SJSA1 (cell line): Measurements from ENCODE around the gene ADM2. TPM values are rescaled to one million over a fixed set of nuclear protein-coding genes. Genes with fewer than 3 reads are reported as not detected.
"Not testable (repeated sequence)": the region's sequence is repeated elsewhere in the genome, so short reads cannot be mapped to it uniquely, and the experiment has no call there.

Source experiments
- DNase-seq, 2 experiments: peaks; one replicate each; pipeline ENCODE4 v3.0.0-alpha.2; 2015 to 2020; ENCODE audit warnings: low spot score in 2 of 2, low read depth in 1 of 2
- H3K27ac ChIP-seq: fragments of 250-450 bp; sonication (Bioruptor Pico); 2 replicates; pipeline ENCODE4 v1.5.1; 2020; ENCODE audit warnings: mild to moderate bottlenecking, moderate library complexity
- H3K27me3 ChIP-seq: fragments of 250-450 bp; sonication (Bioruptor Pico); replicated peaks from 2 replicates; pipeline ENCODE4 v1.5.1; 2020; ENCODE audit warnings: mild to moderate bottlenecking, moderate library complexity
- H3K36me3 ChIP-seq: fragments of 250-450 bp; sonication (Bioruptor Pico); 2 replicates; pipeline ENCODE4 v1.5.1; 2020; ENCODE audit warnings: mild to moderate bottlenecking
- H3K4me1 ChIP-seq: fragments of 250-450 bp; sonication (Bioruptor Pico); replicated peaks from 2 replicates; pipeline ENCODE4 v1.6.1; 2021; ENCODE audit warnings: mild to moderate bottlenecking
- H3K4me3 ChIP-seq: fragments of 250-450 bp; sonication (Bioruptor Pico); 2 replicates; pipeline ENCODE4 v1.5.1; 2020; ENCODE audit warnings: mild to moderate bottlenecking
- H3K9me3 ChIP-seq: fragments of 250-450 bp; sonication (Bioruptor Pico); replicated peaks from 2 replicates; pipeline ENCODE4 v1.5.1; 2020; ENCODE audit warnings: mild to moderate bottlenecking
- total RNA-seq: library from RNA; depleted of rRNA; stranded (reverse); fragments of >200 nt; shearing (Covaris generic); gene quantifications from 2 replicates; pipeline ENCODE4 v1.2.3, GENCODE V29; 2014; rRNA removed

The ADM2 gene
- total RNA-seq, 1 experiment from 2014 or later = 0.05 TPM

DNA sequence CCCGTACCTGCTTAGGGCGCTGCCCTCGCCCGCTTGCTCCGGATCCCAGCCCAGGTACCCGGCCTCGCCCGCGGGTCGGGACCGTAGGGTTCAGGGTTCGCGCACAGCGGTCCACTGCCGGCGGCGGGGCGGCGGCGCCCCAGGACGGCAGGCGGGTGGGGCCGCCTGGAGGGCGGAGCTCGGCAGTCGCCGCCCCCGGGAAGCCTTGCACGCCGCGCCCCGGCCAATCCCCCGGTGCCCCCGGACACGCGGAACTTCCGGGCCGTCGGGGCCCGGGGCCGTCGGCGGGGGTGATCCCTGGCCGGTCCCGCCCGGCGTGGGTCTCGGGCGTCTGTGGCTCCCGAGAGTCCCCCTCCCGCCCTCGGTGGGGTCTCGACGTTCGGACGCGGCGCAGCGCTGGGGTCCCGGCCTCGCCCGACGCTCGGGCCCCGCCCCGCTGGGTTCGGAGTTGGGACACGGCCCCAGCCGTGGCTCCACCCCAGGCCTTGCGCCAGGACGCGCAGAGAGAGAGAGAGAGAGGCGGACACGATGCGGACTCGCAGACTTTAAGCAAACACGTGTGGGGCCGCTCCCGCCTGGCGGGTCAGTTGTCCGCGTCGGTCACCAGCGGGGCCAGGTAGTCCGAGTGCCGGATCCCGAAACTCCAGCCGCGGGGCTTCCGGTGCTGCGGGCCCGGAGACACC, 48.7 kb downstream of the ADM2 start, which contains the start of gene TYMP:
Gene TYMP (minus strand): TSS at position 116 of the 683 bp plus-strand sequence. CDS start 303 bp downstream, outside the sequence.
- peak in 1 of 2 experiments; percentile 65 for DNase-seq
- peak within 1 kb of the TSS; percentile 41 for H3K4me3 ChIP-seq
- peaks cover 18% of the 10 kb centered on the region for H3K9me3 ChIP-seq
- no peak within 1 kb of the TSS for H3K27ac ChIP-seq
- H3K36me3 ChIP-seq = peaks cover 6% of the 10 kb centered on the region; the same call in 1 of the 2 replicates
- peaks cover 45% of the 10 kb centered on the region for H3K4me1 ChIP-seq
- peaks cover 30% of the 10 kb centered on the region for H3K27me3 ChIP-seq

DNA sequence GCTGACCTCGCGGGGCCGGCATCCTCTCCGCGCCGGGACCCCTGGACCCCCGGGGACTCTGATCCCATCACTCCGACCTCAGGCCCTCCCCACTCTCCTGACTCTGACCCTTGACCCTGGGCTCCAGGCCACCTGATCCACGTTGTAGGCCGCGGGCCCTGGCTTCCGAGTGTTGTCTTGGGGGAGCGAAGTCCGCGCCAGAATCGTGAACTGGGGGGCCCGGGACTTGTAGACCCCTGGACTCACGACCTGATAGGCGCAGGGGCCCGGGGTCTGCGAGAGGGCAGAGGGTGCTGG, 49.2 kb downstream of the ADM2 start:
- DNase-seq = peak in 1 of 2 experiments; percentile 28
- Histone ChIP-seq H3K4me3 (peak overlapping the region; percentile 41), H3K27me3 (peaks cover 30% of the 10 kb centered on the region), H3K36me3 (0 out of 2 replicates have a peak, but pooled peaks cover 3% of the 10 kb centered on the region), H3K9me3 (peaks cover 18% of the 10 kb centered on the region), H3K27ac (no peak overlapping the region), H3K4me1 (peaks cover 42% of the 10 kb centered on the region)

DNA sequence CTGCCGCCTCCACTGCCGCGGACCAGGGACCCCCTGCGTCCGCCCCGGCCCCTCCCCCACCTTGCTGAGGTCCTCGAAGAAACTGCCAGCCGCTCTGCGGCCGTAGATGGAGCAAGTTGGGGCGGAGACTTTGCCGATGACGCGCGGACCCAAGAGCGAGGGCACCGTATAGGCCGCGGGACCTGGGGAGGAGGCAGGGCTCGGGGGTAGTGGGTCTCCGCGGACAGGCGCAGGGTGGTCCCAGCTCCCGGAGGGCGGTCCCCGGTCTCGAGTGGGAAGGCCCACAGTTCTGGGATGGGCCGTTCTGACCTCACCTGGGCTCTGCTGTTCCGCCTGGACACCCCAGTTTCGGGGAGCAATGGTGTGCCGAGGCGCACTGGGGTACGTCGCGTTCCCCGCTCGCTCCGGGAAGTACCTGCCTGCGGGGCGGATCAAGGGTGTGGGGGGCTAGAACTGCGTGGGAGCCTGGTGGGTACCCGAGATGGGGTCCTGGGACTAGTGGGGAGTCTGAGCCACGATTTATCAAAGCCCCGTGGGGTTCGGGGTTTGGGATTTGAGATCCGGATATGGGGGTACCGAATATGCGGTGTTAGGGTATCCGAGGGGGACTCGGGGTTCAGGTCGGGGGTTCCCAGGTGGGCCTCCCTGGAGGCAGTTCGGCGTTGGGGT, 49.7 kb downstream of the ADM2 start:
- H3K27me3 ChIP-seq = peaks cover 30% of the 10 kb centered on the region
- 0 out of 2 replicates have a peak, but pooled peaks cover 2% of the 10 kb centered on the region for H3K36me3 ChIP-seq
- H3K4me3 ChIP-seq = peak overlapping the region; percentile 41
- peaks cover 42% of the 10 kb centered on the region for H3K4me1 ChIP-seq
- peak; percentile 36 to 74 for DNase-seq
- H3K9me3 ChIP-seq = peaks cover 18% of the 10 kb centered on the region
- H3K27ac ChIP-seq = no peak overlapping the region

DNA sequence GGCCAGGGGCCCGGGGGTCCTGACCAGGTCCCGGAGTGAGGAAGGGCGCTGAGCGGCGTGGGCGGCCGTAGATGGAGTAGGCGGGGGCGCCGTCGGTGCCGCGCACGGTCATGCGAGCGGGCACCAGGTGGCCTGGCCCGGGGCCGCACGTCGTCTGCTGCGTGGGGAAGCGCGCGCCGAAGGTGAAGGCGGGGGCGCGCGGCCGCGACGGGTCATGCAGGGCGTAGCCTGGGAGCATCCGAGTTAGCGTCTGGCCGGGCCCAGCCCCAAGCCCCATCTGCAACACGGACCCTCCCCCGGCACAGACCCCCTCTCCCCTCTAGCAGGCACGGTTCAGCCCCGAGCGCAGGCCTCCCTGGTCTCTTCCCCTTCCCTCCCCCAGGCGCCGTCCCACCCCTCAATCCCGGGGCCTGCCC, 50.2 kb downstream of the ADM2 start:
- Histone ChIP-seq H3K4me1 (peaks cover 36% of the 10 kb centered on the region), H3K36me3 (no peaks in the 10 kb centered on the region), H3K4me3 (peak overlapping the region; percentile 41), H3K27me3 (peaks cover 30% of the 10 kb centered on the region), H3K27ac (no peak overlapping the region), H3K9me3 (peaks cover 18% of the 10 kb centered on the region)
- no peak for DNase-seq

DNA sequence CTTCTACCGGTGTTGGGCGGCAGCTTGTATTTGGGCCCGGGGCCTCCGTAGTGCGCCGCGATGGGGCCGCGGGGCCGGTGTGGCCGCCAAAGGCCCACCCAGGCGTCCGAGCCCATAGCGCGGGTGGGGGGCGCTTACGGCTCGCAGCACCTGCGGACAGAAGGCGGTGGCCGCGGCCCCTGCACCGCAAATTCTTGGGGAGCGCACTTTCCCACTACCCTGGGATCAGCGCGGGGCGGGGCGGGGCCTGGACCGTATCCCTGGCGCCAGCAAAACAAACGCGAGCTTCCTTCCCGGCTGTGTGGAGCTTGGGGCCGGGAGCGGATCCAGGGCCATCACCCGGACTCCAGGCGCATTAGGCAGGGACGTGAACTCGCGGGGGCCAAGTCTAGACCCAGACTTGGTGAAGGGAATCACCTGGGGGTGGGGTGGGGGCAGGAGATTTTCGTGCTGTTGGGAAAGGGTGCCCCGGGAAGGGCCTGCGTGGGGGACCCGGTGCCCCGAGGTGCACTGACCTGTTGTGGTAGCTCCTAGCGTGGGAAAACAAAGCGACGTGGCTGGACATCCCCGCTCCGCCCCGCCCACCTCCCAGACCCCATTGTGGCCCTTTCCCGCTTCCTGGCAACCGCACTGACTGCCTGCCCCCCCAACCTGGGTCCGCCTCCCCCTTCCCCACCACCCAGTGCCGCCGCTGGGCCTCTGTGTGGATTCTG, 50.8 kb downstream of the ADM2 start:
- no peak overlapping the region for H3K27ac ChIP-seq
- no peaks in the 10 kb centered on the region for H3K36me3 ChIP-seq
- peak; percentile 37 to 69 for DNase-seq
- H3K4me1 ChIP-seq = peaks cover 32% of the 10 kb centered on the region
- peaks cover 18% of the 10 kb centered on the region for H3K9me3 ChIP-seq
- H3K4me3 ChIP-seq = peak overlapping the region; percentile 41
- peaks cover 30% of the 10 kb centered on the region for H3K27me3 ChIP-seq

DNA sequence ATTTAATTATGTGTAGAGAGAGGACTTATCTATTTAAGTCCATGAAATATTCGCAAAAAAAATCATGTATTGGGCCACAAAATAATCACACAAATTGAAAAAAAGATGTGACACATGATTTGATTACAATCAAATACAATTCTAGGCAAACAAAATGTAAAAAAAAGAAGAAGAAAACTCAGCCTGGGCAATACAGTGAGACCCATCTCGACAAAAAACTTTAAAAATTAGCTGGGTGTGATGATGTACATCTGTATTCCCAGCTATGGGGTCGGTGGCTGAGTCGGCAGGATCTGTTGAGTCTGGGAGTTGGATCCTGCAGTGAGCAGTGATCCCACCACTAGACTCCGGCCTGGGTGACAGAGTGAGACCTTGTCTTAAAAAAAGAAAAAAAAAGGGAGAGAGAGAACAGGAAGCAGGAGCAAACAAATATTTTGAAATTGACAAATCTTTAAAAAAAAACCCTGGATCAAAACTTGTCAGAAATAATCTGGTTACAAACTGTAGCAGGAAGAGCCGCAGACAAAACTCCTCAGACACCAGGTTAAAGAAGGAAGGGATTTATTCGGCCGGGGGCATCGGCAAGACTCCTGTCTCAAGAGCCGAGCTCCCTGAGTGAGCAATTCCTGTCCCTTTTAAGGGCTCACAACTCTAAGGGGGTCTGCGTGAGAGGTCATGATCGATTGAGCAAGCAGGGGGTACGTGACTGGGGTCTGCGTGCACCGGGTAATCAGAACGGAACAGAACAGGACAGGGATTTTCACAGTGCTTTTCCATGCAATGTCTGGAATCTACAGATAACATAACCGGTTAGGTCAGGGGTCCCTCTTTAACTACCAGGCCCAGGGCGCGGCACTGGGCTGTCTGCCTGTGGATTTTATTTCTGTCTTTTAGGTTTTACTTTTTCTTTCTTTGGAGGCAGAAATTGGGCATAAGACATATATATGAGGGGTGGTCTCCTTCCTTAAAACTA, 51.8 kb downstream of the ADM2 start:
- Histone ChIP-seq H3K9me3 (peaks cover 18% of the 10 kb centered on the region), H3K4me3 (no peak overlapping the region), H3K36me3 (no peaks in the 10 kb centered on the region), H3K27ac (no peak overlapping the region), H3K4me1 (peaks cover 32% of the 10 kb centered on the region), H3K27me3 (peaks cover 30% of the 10 kb centered on the region)
- no peak for DNase-seq

DNA sequence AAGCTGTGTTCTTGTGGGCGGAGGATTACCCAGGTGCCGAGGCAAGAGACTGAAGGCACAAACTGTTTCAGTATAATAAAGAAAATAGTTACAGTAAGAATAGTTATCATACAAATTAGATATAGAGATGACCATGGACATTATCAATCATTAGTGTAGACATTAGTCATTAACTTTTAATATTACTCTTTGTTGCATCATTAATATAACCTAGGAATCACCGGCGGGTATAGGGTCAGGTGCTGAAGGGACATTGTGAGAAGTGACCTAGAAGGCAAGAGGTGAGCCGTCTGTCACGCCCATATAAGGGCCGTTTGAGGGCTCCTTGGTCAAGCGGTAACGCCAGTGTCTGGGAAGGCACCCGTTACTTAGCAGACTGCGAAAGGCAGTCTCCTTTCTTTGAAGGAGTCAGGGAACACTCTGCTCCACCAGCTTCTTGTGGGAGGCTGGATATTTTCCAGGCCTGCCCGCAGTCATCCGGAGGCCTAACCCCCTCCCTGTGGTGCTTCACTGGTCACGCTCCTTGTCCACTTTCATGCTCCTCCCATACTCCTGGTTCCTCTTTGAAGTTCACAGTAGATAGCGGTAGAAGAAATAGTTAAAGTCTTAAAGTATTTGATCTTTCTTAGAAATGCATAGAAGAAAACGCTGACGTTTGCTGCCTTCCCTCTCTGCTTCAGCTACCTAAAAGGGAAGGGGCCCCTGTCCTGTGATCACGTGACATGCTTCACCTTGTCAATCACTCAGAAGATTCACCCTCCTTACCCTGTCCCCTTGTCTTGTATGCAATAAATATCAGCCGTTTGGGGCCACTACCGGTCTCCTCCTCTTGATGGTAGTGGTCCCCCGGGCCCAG, 52.7 kb downstream of the ADM2 start:
- DNase-seq = not testable (repeated sequence)

DNA sequence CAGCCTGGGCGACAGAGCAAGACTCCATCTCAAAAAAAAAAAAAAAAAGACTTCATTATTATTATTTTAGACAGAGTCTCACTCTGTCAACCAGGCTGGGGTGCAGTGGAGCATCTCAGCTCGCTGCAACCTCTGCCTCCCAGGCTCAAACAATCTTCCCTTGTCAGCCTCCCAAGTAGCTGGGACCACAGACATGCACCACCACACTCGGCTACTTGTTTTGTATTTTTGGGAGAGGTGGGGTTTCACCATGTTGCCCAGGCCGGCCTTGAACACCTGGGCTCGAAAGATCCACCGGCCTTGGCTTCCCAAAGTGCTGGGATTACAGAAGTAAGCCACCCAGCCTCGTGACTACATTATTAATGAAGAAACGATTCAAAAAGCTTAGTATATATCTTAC, 53.8 kb downstream of the ADM2 start:
- Histone ChIP-seq H3K4me1 (peaks cover 34% of the 10 kb centered on the region), H3K4me3 (no peak overlapping the region), H3K9me3 (peaks cover 9% of the 10 kb centered on the region), H3K36me3 (no peaks in the 10 kb centered on the region), H3K27me3 (peaks cover 24% of the 10 kb centered on the region), H3K27ac (no peak overlapping the region)
- DNase-seq = no peak

More for the DNA sequence above, 52.7 kb downstream of the ADM2 start:
- peaks cover 34% of the 10 kb centered on the region for H3K4me1 ChIP-seq
- peaks cover 30% of the 10 kb centered on the region for H3K27me3 ChIP-seq
- H3K27ac ChIP-seq, H3K4me3 ChIP-seq, H3K36me3 ChIP-seq: not testable (repeated sequence)
- peaks cover 18% of the 10 kb centered on the region for H3K9me3 ChIP-seq

Other genes with a start within 250 kb of the ADM2 start
- 17.4 and 25.0 TPM in 2 replicates for gene TUBGCP6, start 236.5 kb upstream of the ADM2 start, total RNA-seq
- 15.4 and 30.4 TPM in 2 replicates for gene HDAC10, start 230.3 kb upstream of the ADM2 start, total RNA-seq
- gene MAPK12, start 219.9 kb upstream of the ADM2 start, total RNA-seq = 1.9 and 4.8 TPM in 2 replicates
- 1.3 and 2.2 TPM in 2 replicates for gene MAPK11, start 211.2 kb upstream of the ADM2 start, total RNA-seq
- gene PLXNB2, start 173.9 kb upstream of the ADM2 start, total RNA-seq = 45.9 and 61.7 TPM in 2 replicates
- 0.06 and 0.47 TPM in 2 replicates for gene DENND6B, start 154.5 kb upstream of the ADM2 start, total RNA-seq
- gene PPP6R2, start 138.2 kb upstream of the ADM2 start, total RNA-seq = 62.1 and 69.7 TPM in 2 replicates
- 77.0 and 87.9 TPM in 2 replicates for gene SBF1, start 6.5 kb upstream of the ADM2 start, total RNA-seq
- not detected in 2 replicates for gene MIOX, start 5.3 kb downstream of the ADM2 start, total RNA-seq
- gene LMF2, start 26.2 kb downstream of the ADM2 start, total RNA-seq = 34.7 and 53.5 TPM in 2 replicates
- gene NCAPH2, start 26.7 kb downstream of the ADM2 start, total RNA-seq = 106 and 113 TPM in 2 replicates
- 2.0 and 6.3 TPM in 2 replicates for gene SCO2, start 44.1 kb downstream of the ADM2 start, total RNA-seq
- gene TYMP, start 48.5 kb downstream of the ADM2 start, total RNA-seq = 3.2 and 12.6 TPM in 2 replicates
- gene KLHDC7B, start 64.4 kb downstream of the ADM2 start, total RNA-seq = 0.11 and 0.66 TPM in 2 replicates
- gene SYCE3, start 81.4 kb downstream of the ADM2 start, total RNA-seq = not detected in 2 replicates
- 1.7 and 2.5 TPM in 2 replicates for gene CPT1B, start 96.9 kb downstream of the ADM2 start, total RNA-seq
- 26.5 and 47.8 TPM in 2 replicates for gene CHKB, start 101.3 kb downstream of the ADM2 start, total RNA-seq
- 0.03 TPM in 1 of 2 replicates, not detected in the other for gene MAPK8IP2, start 119.2 kb downstream of the ADM2 start, total RNA-seq
- 20.2 and 22.7 TPM in 2 replicates for gene ARSA, start 146.6 kb downstream of the ADM2 start, total RNA-seq
- 0.22 and 0.53 TPM in 2 replicates for gene SHANK3, start 191.3 kb downstream of the ADM2 start, total RNA-seq